GM19452 (cell line): Measurements from ENCODE around the gene INTU.
"Not testable (repeated sequence)": the region's sequence is repeated elsewhere in the genome, so short reads cannot be mapped to it uniquely, and the experiment has no call there.

ENCODE experiments used
- ATAC-seq: cut with Tn5 transposase; IDR thresholded peaks from one replicate; pipeline ENCODE4 v1.9.1; 2021; ENCODE audit not compliant: unreplicated experiment

INTU gene

GRCh38 chr4:127632420-127633403 is at the start of gene INTU:
Gene INTU, plus strand, starts transcription at chr4:127632957. Its CDS starts 78 bp downstream, at chr4:127633035.
- peak; percentile 95 for ATAC-seq

DNA sequence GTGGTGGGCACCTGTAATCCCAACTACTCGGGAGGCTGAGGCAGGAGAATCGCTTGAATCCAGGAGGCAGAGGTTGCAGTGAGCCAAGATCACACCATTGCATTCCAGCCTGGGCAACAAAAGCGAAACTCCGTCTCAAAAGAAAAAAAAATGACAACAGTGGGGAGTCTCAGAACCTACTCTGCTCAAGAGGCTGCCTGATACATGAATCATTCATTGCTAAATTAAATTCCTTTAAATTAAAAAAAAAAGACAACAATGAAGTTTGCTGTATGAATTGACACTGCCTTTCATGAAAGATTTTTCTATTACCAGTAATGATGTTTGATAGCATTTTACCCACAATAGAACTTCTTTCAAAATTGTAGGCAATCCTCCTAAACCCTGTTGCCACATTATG is 46.3 kb upstream of the INTU start:
- not testable (repeated sequence) for ATAC-seq

DNA sequence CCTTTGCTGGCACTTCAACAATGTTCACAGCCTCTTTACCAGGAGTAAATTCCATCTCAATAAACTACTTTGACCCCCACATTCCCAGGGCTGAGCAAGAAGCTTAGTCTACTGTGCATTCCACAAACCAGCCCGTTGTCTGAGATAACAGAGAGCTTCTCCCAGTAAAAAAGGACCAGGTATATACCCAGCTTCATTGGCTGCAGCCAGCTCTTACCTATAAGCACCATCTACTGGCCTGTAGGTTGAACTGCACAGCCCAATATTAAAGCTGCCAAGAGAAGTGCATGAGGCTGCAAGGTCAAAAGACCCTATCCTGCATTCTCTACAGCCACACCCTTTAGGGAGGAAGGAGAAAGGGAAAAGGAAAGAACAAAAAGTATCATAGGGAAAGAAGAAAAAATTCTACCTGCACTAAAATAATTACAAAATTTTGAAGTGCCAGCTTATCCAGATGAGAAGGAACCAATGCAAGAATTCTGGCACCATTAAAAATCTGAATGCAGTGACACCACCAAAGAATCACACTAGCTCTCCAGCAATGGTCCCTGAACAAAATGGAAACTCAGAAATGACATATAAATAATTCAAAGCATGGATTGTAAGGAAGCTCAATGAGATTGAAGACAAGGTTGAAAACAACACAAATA is 45.7 kb upstream of the INTU start:
- peak; percentile 98 for ATAC-seq

DNA sequence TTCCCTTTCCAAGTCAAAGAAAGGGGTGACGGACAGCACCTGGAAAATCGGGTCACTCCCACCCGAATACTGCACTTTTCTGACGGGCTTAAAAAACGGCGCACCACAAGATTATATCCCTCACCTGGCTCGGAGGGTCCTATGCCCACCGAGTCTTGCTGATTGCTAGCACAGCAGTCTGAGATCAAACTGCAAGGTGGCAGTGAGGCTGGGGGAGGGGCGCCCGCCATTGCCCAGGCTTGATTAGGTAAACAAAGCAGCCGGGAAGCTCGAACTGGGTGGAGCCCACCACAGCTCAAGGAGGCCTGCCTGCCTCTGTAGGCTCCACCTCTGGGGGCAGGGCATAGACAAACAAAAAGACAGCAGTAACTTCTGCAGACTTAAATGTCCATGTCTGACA is 43.6 kb upstream of the INTU start:
- not testable (repeated sequence) for ATAC-seq

DNA sequence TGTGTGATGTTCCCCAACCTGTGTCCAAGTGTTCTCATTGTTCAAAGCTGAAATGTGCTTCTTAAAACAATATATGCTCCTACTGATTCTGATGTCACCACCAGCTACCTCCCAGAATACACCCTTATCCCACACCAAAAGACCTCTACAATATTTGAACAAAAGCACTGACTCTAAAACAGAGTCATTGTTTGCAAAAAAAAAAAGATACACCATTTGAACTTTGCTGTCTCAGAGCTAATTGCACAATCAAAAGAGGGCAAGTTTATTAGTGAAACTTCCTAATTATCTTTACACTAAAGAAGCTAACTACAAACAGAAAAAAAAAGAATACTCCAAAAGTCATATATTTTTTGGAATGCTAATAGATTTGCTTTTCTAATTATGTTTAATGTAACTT is 34.1 kb upstream of the INTU start:
- no peak for ATAC-seq

- no peak for ATAC-seq
These were observed 31.7 kb upstream of the INTU start for GRCh38 chr4:127601029-127601428.

DNA sequence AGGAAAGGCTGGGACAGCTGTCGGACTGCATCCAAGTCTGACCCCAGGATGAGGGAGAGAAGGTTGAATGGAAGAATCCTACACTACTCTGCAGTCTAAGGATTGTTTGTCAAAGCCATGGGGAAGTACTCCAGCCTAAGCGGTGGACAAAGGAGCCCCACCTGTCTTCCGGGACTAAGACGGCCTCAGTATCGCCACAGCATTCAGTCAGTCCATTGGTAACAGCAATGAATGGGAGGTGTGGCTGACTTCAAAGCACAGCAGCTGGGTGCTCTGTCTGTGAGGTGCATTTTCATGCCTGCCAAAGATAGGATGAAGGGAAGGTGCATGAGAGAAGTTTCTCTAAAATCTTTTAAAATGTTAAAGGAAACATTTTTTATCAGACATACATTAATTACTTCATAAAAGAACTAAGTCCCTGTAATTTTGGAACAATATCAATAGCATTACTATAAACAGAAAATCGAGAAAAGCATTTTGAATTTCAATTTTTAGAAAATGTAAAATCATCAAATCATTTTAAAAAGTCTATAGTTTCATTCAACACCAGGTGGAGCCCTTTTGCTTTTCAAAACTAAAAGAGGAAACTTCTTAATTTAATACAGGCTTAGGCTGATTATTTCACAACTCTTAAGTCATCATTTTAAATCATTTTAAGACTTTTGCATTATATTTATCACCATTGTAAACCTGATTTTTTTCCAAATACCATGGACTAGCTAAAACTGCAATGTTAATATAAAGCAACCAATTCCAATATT is 27.6 kb upstream of the INTU start:
- no peak for ATAC-seq

DNA sequence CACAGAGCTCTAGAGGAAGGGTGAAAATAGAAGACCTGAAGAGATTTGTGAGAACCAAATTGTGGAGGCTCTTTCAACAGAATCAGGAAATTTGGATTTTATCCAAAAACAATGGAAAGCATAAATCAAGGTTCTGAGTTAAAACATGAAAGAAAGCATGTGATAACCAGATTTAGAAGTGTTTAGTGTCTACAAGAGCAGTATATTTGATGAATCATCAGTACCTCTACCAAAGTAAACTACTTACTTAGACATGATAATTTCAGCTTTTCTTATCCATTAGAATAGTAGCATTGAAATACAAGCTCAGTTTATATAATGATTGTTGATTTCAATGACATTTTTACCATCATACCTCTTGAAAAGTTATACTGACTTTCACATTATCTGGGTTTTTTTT is 25.9 kb upstream of the INTU start:
- ATAC-seq = no peak

DNA sequence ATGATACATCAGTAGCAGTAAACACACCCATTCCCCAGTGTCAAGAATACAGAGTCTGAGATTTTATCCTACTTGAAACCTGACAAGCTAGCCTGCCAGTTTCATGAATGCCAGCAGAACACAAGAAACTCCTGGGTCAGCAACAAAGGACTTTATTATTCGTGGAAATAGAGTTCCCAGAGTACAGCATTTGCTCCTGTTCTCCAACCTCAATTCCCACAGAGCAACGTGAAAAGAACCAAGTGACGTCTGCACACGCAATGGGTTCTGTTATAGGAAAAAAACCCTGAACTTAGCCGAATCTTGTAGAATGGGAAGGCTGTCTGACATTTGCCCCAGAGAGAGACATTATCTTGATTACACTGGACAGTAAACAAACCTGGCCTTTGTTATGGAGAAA is 23.3 kb upstream of the INTU start:
- ATAC-seq = no peak

GRCh38 chr4:127610488-127610887 is 22.3 kb upstream of the INTU start:
- no peak for ATAC-seq

DNA sequence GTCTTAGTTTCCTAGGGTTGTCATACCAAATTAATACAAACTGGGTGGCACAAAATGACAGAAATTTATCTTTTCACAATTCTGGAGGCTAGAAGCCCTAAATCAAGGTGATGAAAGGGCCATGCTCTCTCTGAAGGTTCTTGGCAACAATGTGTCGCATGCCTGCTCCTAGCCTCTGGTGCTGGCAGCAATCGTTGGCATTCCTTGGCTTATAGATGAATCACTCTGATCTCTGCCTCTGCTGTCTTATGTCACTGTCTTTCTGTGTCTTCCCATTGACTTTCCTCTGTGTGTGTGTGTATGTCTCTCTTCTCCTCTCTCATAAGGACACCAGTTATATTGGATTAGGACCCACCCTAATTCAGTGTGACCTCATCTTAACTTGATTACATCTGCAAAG is 15.9 kb upstream of the INTU start:
- no peak for ATAC-seq

GRCh38 chr4:127618427-127618826 is 14.3 kb upstream of the INTU start:
- no peak for ATAC-seq

- no peak for ATAC-seq
These were observed 10.2 kb upstream of the INTU start for GRCh38 chr4:127622621-127622920.

DNA sequence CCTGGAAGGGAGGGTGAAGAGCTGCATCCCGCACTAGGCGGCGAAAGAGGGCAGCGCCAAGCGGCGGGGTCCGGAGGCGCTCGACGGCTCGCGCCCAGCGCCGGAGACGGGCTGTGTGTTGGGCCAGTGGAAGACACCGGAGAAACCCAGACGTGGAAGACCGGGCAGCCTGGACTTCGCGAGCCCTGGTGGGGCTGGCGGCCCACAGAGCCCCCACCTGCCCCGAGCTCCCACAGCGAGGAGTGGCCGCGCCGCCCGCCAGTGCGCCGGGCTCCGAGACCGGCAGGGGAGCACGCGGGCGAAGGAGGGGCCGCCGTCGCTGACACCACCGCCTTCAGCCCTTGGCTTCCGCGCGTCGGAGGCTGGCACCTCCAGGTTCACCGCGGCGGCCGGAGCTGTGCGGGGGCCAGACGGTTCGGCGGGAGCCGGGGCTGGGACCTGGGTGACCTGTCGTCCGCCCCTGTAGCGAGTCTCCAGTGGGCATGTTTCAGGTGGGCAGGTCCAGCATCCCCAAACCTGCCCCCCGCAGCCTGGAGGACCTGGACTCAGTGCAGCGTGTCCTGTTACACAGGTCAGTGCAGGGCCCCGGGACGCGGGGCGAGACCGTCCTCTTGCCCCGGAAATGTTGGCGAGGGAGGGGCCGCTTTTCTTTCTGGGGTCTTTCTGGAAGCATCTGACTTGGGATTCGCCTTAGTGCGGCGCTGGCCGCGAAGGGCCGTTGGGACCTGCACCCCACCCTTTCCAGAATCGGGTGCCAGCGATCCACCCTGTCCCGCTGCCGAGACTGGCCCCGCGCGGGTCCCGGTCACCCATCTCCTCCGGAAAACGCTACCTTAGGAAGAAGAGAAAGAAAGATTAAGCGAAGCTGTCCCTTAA is 9.6 kb upstream of the INTU start:
- ATAC-seq = peak; percentile 65

DNA sequence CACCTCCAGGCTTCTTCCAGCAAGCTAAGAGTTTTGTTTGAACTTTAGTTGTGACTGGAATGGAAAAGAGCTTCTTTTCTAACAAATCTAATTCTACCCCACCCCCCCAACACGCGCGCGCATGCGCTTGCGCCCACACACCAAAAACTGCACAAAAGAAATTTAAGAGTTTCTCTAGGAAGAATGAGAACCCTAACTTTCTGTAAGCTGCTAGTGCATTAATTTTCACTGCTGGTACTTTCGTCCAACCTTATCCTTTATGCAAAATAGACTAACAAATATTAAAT is 9.0 kb upstream of the INTU start:
- ATAC-seq = no peak

GRCh38 chr4:127624173-127624572 is 8.6 kb upstream of the INTU start:
- ATAC-seq = no peak

DNA sequence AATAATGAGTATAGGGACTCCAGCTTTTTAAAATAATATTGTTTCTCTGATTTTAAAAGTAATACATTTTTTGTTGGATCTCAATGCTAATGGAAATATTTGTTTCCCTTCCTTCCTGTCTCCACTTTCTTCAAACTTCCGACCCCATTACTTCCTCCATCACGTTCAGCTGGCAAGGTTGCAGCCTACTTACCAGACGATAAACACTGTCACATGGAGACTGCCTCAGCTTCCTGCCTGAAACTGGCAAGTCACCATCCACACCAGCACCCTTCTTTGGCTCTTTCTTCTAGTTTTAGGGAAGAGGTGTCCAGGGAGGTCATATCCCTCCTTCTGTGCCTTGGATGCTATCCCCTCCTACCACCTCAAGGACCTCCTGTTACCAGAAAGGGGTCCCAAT is 3.4 kb upstream of the INTU start:
- no peak for ATAC-seq

DNA sequence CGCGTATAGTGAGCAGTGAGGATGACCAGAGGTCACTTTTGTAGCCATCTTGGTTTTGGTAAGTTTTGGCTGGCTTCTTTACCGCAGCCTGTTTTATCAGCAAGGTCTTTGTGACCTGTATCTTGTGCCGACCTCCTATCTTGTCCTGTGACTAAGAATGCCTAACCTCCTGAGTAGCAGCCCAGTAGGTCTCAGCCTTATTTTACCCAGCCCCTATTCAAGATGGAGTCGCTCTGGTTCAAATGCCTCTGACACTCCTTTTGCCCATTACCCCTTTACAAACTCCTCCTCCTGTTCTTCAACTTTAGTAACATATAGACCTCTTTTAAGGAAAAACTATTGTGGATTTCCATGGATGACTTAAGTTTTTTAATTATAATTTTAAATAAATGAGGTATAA is 2.6 kb upstream of the INTU start:
- ATAC-seq = no peak

DNA sequence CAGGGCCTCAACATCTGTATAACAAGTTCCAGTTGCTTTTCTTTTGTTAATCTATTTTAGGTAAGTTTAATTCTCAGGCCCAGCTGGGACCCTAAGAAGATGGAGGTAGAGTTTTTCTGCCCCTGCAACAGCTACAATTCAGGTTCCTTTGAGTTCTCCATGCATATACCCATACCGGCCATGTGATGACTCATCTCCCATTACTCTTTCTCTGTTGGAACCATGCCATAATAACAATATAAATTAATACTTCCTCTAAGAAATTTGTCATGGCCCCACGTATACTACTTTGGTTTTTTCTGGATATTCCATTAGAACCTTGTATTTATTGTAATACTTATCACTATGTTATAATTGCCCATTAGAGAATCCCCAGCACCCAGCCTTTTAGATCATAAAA is 1.3 kb upstream of the INTU start:
- no peak for ATAC-seq

DNA sequence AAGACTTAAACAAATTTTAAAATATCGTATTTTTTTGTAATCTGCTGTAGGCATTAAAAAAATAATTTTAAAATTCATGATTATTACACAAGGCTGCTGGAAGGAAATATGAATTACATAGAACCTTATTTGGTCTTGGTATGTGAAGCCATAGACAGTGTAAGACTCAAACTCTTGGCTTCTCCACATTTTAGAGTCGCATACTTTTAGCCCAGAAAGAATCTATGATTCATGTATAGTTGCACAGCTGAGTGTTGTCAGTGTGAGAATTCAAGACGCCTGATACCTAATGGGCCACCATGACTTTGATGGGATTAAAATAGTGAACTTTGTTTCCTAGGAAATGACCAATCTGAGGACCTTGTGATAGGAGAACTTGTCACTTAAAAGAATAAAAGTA is 1.4 kb downstream of the INTU start:
- no peak for ATAC-seq

GRCh38 chr4:127641524-127641923 is 8.8 kb downstream of the INTU start:
- ATAC-seq = no peak
